MCF 10A (cell line): Measurements from ENCODE around the gene RHOBTB3. TPM values are rescaled to one million over a fixed set of nuclear protein-coding genes. Genes with fewer than 3 reads are reported as not detected.

Experiments used
- BruUV-seq: library from RNA; stranded (reverse); fragments of 400-500 nt; replicated peaks from 2 replicates; lab custom pipeline; 2021; lab: Mats Ljungman, UMichigan
- CTCF ChIA-PET: fragments of 300-600 bp; sonication (Branson Sonifier 250); formaldehyde crosslinking; extraction: SDS; loops from one replicate; lab custom pipeline; 2021; ENCODE audit warnings: antibody characterized with exemption, inconsistent platforms; lab: Yijun Ruan, JAX
- POLR2A ChIA-PET: fragments of 300-600, 350-650 bp; sonication (Branson Sonifier 250); formaldehyde crosslinking; extraction: SDS; loops from one replicate; lab custom pipeline; 2020; ENCODE audit warnings: antibody characterized with exemption, inconsistent platforms; lab: Yijun Ruan, JAX
- DNase-seq: peaks from one replicate; pipeline ENCODE4 v3.0.0-alpha.2; 2018; ENCODE audit not compliant: unreplicated experiment
- H3K27ac Mint-ChIP-seq: one replicate; pipeline ENCODE4 v1.8.0; 2022; ENCODE audit warnings: mild to moderate bottlenecking, low read depth, mixed read lengths; ENCODE audit not compliant: unreplicated experiment
- H3K27me3 Mint-ChIP-seq: one replicate; pipeline ENCODE4 v1.8.0; 2022; ENCODE audit warnings: mixed read lengths; ENCODE audit not compliant: insufficient read depth, unreplicated experiment
- H3K36me3 Mint-ChIP-seq: one replicate; pipeline ENCODE4 v1.8.0; 2022; ENCODE audit warnings: mild to moderate bottlenecking, moderate library complexity, mixed read lengths; ENCODE audit not compliant: insufficient read depth, unreplicated experiment
- H3K4me1 Mint-ChIP-seq: one replicate; pipeline ENCODE4 v1.8.0; 2022; ENCODE audit warnings: mixed read lengths; ENCODE audit not compliant: insufficient read depth, unreplicated experiment
- H3K4me3 Mint-ChIP-seq: one replicate; pipeline ENCODE4 v1.8.0; 2022; ENCODE audit warnings: mild to moderate bottlenecking, moderate library complexity, mixed read lengths; ENCODE audit not compliant: unreplicated experiment
- H3K9me3 Mint-ChIP-seq: one replicate; pipeline ENCODE4 v1.8.0; 2022; ENCODE audit warnings: mixed read lengths; ENCODE audit not compliant: unreplicated experiment
- intact Hi-C: fragments of 100-400 bp; cut with micrococcal nuclease; formaldehyde crosslinking; loops from 2 replicates; pipeline ENCODE4 v1.14.1; 2022
- total RNA-seq: library from RNA; stranded (reverse); gene quantifications from 2 replicates; pipeline ENCODE4 v1.2.3, GENCODE V29; 2022
- TF ChIP-seq, protein P1 (sequence below): fragments of 200-600 bp; IDR thresholded peaks from one replicate; pipeline ENCODE4 v1.8.0; 2022; ENCODE audit warnings: antibody characterized with exemption, mild to moderate bottlenecking; ENCODE audit not compliant: unreplicated experiment

Gene RHOBTB3
- total RNA-seq, 1 experiment from 2014 or later, result 3.4 TPM

DNA sequence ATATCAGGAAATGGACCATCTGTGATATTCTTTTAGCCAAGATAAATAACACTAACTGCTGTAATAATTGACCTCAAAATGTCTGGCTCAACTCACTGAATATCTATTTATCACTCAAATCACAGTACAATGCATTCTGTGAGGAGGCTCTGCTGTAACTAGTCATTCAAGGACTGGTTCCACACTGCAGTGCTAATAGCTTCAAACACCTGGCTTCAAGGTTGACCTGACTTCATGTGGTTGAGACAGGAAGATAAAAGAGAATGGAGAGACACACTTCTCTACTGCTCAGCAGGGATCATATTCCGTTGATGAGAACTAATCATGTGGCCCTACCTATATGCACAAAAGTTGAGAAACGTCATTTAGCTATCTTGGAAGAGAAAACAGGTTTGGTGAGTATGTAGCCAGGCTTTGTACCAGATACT, 3.4 kb upstream of the RHOBTB3 start:
- no peaks in the 10 kb centered on the region for H3K36me3 Mint-ChIP-seq
- H3K4me3 Mint-ChIP-seq, result no peak overlapping the region
- TF ChIP-seq, protein P1, sequence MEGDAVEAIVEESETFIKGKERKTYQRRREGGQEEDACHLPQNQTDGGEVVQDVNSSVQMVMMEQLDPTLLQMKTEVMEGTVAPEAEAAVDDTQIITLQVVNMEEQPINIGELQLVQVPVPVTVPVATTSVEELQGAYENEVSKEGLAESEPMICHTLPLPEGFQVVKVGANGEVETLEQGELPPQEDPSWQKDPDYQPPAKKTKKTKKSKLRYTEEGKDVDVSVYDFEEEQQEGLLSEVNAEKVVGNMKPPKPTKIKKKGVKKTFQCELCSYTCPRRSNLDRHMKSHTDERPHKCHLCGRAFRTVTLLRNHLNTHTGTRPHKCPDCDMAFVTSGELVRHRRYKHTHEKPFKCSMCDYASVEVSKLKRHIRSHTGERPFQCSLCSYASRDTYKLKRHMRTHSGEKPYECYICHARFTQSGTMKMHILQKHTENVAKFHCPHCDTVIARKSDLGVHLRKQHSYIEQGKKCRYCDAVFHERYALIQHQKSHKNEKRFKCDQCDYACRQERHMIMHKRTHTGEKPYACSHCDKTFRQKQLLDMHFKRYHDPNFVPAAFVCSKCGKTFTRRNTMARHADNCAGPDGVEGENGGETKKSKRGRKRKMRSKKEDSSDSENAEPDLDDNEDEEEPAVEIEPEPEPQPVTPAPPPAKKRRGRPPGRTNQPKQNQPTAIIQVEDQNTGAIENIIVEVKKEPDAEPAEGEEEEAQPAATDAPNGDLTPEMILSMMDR, result no peak
- no peak overlapping the region for H3K27ac Mint-ChIP-seq
- intact Hi-C loops, result no loop called here
- ChIA-PET POLR2A (no interaction called here), CTCF (no interaction called here)
- H3K4me1 Mint-ChIP-seq, result no peaks in the 10 kb centered on the region
- BruUV-seq, result no TSS peak
- no peaks in the 10 kb centered on the region for H3K27me3 Mint-ChIP-seq
- no peaks in the 10 kb centered on the region for H3K9me3 Mint-ChIP-seq
- no peak for DNase-seq

DNA sequence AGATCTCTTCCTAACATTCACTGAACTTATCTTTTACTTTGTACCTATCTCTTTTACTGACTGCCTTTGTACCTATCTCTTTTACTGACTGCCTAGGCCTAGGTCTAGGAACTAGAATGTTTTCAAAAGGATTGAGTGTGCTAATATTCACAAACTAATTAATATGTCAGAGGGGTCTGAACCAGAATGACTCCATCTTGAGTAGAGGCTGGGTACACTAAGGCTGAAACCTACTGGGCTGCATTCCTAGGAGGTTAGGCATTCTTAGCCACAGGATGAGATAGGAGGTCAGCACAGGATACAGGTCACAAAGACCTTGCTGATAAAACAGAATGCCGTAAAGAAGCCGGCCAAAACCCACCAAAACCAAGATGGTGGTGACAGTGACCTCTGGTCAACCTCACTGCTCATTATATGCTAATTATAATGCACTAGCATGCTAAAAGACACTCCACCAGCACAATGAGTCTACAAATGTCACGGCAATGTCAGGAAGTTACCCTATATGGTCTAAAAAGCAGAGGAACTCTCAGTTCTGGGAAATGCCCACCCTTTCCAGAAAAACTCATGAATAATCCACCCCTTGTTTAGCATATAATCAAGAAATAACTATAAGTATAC, 2.5 kb upstream of the RHOBTB3 start:
- ChIA-PET POLR2A (no interaction called here), CTCF (no interaction called here)
- no peaks in the 10 kb centered on the region for H3K27me3 Mint-ChIP-seq
- H3K4me1 Mint-ChIP-seq, result no peaks in the 10 kb centered on the region
- H3K36me3 Mint-ChIP-seq, result no peaks in the 10 kb centered on the region
- TF ChIP-seq, protein P1, result no peak
- no peak overlapping the region for H3K4me3 Mint-ChIP-seq
- H3K27ac Mint-ChIP-seq, result no peak overlapping the region
- no peaks in the 10 kb centered on the region for H3K9me3 Mint-ChIP-seq
- DNase-seq, result no peak
- BruUV-seq, result no TSS peak
- intact Hi-C loops, result no loop called here

DNA sequence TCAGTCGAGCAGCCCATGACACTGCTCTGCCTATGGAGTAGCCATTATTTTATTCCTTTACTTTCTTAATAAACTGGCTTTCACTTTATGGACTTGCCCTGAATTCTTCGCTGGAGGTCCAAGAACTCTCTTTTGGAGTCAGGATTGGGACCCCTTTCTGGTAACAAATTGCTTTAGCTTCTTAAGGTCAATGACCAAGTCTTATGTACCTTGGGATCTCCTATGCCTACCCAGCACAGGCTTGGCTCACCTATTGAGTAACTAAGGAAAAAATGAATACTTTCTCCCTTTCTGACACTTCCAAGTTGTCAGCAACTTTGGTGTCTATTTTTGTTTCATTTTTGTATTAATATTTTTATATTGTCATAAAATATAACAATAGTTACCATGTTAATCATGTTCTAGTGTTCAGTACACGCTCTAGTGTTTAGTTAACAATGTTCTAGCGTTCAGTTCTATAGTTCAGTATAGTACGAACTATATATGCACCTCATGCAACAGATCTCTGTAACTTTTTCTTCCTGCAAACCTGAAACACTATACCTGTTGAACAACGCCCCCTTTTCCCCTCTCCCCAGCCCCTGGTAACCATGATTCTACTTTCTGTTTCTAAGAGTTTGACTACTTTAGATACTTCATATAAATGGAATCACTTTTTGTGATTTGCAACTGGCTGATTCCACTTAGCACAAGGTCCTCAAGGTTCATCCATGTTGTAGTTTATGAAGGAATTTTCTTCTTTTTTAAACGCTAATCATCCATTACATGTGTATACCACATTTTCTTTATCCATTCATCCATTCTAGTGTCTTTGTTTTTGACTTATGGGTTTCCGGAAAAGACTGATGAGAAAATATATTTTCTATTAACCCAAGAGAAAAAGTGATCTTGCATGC, 1.8 kb upstream of the RHOBTB3 start:
- POLR2A ChIA-PET, result interaction anchor here (3.5 kb wide), 1 partner anchor 42 kb away, joined by 25 read pairs; no protein-coding TSS in a partner anchor
- Mint-ChIP-seq H3K4me1 (no peaks in the 10 kb centered on the region), H3K36me3 (no peaks in the 10 kb centered on the region), H3K27me3 (no peaks in the 10 kb centered on the region), H3K27ac (no peak overlapping the region), H3K4me3 (no peak overlapping the region), H3K9me3 (no peaks in the 10 kb centered on the region)
- CTCF ChIA-PET, result interaction anchor here (0.9 to 1.3 kb wide), 2 partner anchors 8 to 55 kb away, joined by 3 to 9 read pairs; no protein-coding TSS in a partner anchor
- intact Hi-C loops, result loop anchor here (5.0 kb wide), 1 partner anchor 67 kb away; no protein-coding TSS in a partner anchor
- DNase-seq, result no peak
- BruUV-seq, result no TSS peak
- TF ChIP-seq, protein P1, result no peak
